HFF-Myc (cell line): Measurements from ENCODE around the gene GSC2.

Experiments used
- DNase-seq: peaks from one replicate; pipeline ENCODE4 v3.0.0-alpha.2; 2011; ENCODE audit warnings: low read depth; ENCODE audit errors: extremely low read depth
- H3K4me3 ChIP-seq: replicated peaks from 2 replicates; pipeline ENCODE4 v1.5.1; 2011; ENCODE audit warnings: low read depth, mild to moderate bottlenecking, control low read depth, low read length
- CTCF ChIP-seq: IDR thresholded peaks from 2 replicates; pipeline ENCODE4 v1.5.1; 2012; ENCODE audit warnings: mild to moderate bottlenecking, low read depth, low read length, control low read depth; ENCODE audit errors: missing control alignments

GSC2 gene

DNA sequence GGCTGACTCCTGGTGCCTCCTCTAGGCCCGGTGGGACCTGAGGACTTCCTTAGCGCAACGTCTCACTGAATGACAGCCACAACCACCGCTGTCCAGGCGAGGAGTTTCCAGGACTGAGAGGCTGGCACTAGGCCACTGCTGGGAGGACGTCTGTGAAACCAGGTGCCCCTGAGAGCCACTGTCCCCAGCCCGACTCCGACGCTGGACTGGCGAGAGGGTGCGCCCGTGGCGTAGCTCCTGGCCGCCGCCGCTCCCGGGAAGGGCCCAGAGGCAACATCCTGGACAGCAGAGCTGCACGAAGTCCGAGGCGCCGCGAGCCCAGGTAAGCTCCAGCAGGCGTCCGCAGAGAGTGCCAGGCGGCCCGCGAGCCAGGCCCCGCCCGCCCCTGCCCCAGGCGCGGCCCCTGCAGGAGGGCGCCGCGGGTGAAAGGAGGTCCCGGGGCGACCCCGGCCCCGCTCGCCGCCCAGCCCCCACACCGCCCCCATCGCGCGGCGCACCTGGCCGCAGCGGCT is 28.4 kb downstream of the GSC2 start:
- no peak for DNase-seq
- no peak for TF ChIP-seq CTCF
- peak overlapping the region; percentile 82 for H3K4me3 ChIP-seq

GRCh38 chr22:19120829-19121630 is 29.1 kb downstream of the GSC2 start:
- DNase-seq = no peak
- H3K4me3 ChIP-seq = peak overlapping the region; percentile 82
- no peak for TF ChIP-seq CTCF

GRCh38 chr22:19119949-19120348 is 30.1 kb downstream of the GSC2 start:
- no peak for TF ChIP-seq CTCF
- H3K4me3 ChIP-seq = 0 out of 2 replicates have a peak overlapping the region, but pooled peaks have one; percentile 3
- DNase-seq = no peak

DNA sequence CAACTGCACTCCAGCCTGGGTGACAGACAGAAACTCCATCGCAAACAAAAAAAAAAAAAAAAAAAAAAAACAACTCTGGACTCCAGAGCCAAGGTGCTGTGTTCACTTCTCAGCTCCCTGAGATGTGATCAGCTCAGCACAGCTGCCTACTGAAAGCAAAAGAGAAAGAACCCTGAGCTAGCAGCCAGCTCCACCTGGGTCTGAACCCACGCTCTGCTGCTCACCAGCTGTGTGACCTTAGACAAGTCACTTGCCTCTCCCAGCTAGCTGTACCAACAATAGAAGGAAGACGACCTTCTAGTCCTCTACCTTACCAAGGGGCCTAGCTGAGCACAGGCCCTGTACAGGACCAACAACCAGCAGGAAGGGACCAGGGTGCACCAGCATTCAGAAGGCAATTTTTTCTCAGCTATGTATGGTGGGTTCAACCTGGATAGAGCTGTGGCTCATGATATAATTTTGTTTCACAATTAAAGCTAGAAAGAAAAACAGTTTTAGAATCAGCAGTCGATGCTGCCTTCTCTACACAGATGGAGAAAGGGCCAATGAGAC is 31.7 kb downstream of the GSC2 start:
- no peak overlapping the region for H3K4me3 ChIP-seq
- DNase-seq = no peak
- TF ChIP-seq CTCF = no peak

DNA sequence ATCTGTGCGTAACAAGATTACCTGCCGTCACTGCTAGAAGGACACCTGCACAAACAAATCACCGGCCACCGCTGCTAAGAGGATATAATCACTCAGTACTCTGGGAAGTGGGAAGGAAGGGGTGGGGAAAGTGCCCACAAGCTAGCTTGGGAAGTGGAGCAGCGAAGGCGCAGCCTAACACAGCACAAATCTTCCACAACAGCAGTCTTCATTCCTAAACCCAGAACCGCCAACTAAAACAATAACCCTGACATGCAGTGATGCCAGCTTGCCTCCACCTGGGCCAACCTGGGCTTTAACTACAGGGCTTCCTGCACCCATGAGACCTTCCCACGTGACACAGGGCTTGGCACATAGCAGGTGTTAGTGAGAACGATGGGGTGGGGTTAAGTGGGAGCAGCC is 33.0 kb downstream of the GSC2 start:
- no peak for DNase-seq
- TF ChIP-seq CTCF = no peak
- no peak overlapping the region for H3K4me3 ChIP-seq

DNA sequence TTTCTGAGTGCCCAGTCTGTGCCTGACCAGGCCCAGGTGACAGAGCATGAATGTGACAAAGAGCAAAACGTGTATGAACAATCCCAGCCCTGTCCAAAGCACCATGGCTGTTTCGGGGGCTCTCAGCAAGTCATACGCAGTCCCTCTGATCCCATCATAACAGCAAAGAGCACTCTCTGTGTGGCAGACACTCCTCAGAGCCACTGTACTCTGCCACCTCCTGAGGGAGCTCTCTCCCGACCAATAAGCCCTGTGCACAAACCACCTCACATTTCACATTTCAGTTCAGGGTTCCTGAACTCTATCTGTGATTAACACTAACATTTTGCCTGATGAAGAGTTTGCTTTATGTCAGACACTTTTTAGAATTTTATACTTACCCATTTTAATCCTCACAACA is 34.5 kb downstream of the GSC2 start:
- peak; percentile 25 for TF ChIP-seq CTCF
- H3K4me3 ChIP-seq = no peak overlapping the region
- no peak for DNase-seq
